GM13977 (cell line): ENCODE data around the gene MYO7B.

Experiments
- DNase-seq: peaks from one replicate; pipeline ENCODE4 v3.0.0; 2012; ENCODE audit warnings: low spot score
- in situ Hi-C: fragments of 300-500 bp; cut with MboI; formaldehyde crosslinking; loops from one replicate; pipeline ENCODE4 v1.12.0; 2022; ENCODE audit warnings: low sequenced_read_pairs, low pct_unique_long_range_greater_than_20kb, mixed read lengths, inconsistent platforms; ENCODE audit not compliant: unreplicated experiment
- TF ChIP-seq, protein P1 (sequence below): IDR thresholded peaks from 2 replicates; pipeline ENCODE4 v1.5.1; 2012; ENCODE audit warnings: mild to moderate bottlenecking, control low read depth; ENCODE audit not compliant: insufficient read depth; ENCODE audit errors: extremely low read depth, missing control alignments

MYO7B gene

GRCh38 chr2:127579231-127579630 is 43.7 kb downstream of the MYO7B start:
- in situ Hi-C loops = no loop called here
- no peak for DNase-seq
- TF ChIP-seq, protein P1, sequence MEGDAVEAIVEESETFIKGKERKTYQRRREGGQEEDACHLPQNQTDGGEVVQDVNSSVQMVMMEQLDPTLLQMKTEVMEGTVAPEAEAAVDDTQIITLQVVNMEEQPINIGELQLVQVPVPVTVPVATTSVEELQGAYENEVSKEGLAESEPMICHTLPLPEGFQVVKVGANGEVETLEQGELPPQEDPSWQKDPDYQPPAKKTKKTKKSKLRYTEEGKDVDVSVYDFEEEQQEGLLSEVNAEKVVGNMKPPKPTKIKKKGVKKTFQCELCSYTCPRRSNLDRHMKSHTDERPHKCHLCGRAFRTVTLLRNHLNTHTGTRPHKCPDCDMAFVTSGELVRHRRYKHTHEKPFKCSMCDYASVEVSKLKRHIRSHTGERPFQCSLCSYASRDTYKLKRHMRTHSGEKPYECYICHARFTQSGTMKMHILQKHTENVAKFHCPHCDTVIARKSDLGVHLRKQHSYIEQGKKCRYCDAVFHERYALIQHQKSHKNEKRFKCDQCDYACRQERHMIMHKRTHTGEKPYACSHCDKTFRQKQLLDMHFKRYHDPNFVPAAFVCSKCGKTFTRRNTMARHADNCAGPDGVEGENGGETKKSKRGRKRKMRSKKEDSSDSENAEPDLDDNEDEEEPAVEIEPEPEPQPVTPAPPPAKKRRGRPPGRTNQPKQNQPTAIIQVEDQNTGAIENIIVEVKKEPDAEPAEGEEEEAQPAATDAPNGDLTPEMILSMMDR = no peak

GRCh38 chr2:127580167-127581049 is 44.9 kb downstream of the MYO7B start:
- in situ Hi-C loops = no loop called here
- no peak for DNase-seq
- TF ChIP-seq, protein P1 = no peak

- in situ Hi-C loops = no loop called here
- DNase-seq = no peak
- TF ChIP-seq, protein P1 = no peak
Measured at GRCh38 chr2:127581050-127581345, 45.5 kb downstream of the MYO7B start.

- TF ChIP-seq, protein P1 = no peak
- in situ Hi-C loops = no loop called here
- DNase-seq = no peak
Measured at GRCh38 chr2:127581516-127582490, 46.3 kb downstream of the MYO7B start.

- no peak for DNase-seq
- TF ChIP-seq, protein P1 = no peak
- in situ Hi-C loops = no loop called here
Measured at GRCh38 chr2:127582863-127583861, 47.7 kb downstream of the MYO7B start.
